Measurements from ENCODE around the gene C8G.

C8G gene

GRCh38 chr9:136965771-136966484 is 20.9 kb downstream of the C8G start:
- TF ChIP-seq CTCF (IDR thresholded peaks at IDR 0.05; ENCODE audit: low read depth, low read length, missing control alignments): no peak
- H3K4me3 ChIP-seq (ENCODE audit: low read depth, low read length): no peak overlapping the region
- in situ Hi-C loops (cut with HindIII; ENCODE audit: low sequenced_read_pairs): no loop called here
- DNase-seq (ENCODE audit: low read depth): no peak

GRCh38 chr9:136968333-136969127 is 23.5 kb downstream of the C8G start:
- no peak for TF ChIP-seq CTCF (IDR thresholded peaks at IDR 0.05; ENCODE audit: low read depth, low read length, missing control alignments)
- in situ Hi-C loops (cut with HindIII; ENCODE audit: low sequenced_read_pairs): no loop called here
- no peak for DNase-seq (ENCODE audit: low read depth)
- H3K4me3 ChIP-seq (ENCODE audit: low read depth, low read length): no peak overlapping the region

GRCh38 chr9:136969150-136969549 is 24.1 kb downstream of the C8G start:
- in situ Hi-C loops (cut with HindIII; ENCODE audit: low sequenced_read_pairs): no loop called here
- TF ChIP-seq CTCF (IDR thresholded peaks at IDR 0.05; ENCODE audit: low read depth, low read length, missing control alignments): no peak
- DNase-seq (ENCODE audit: low read depth): no peak
- no peak overlapping the region for H3K4me3 ChIP-seq (ENCODE audit: low read depth, low read length)

- no peak for DNase-seq (ENCODE audit: low read depth)
- no peak for TF ChIP-seq CTCF (IDR thresholded peaks at IDR 0.05; ENCODE audit: low read depth, low read length, missing control alignments)
- in situ Hi-C loops (cut with HindIII; ENCODE audit: low sequenced_read_pairs): no loop called here
- no peak overlapping the region for H3K4me3 ChIP-seq (ENCODE audit: low read depth, low read length)
Observed at GRCh38 chr9:136969774-136970173, 24.7 kb downstream of the C8G start.

- no peak for DNase-seq (ENCODE audit: low read depth)
- H3K4me3 ChIP-seq (ENCODE audit: low read depth, low read length): no peak overlapping the region
- no peak for TF ChIP-seq CTCF (IDR thresholded peaks at IDR 0.05; ENCODE audit: low read depth, low read length, missing control alignments)
- in situ Hi-C loops (cut with HindIII; ENCODE audit: low sequenced_read_pairs): no loop called here
Observed at GRCh38 chr9:136970361-136970760, 25.3 kb downstream of the C8G start.

GRCh38 chr9:136971746-136972145 is 26.7 kb downstream of the C8G start:
- no peak for DNase-seq (ENCODE audit: low read depth)
- no peak for TF ChIP-seq CTCF (IDR thresholded peaks at IDR 0.05; ENCODE audit: low read depth, low read length, missing control alignments)
- in situ Hi-C loops (cut with HindIII; ENCODE audit: low sequenced_read_pairs): no loop called here
- no peak overlapping the region for H3K4me3 ChIP-seq (ENCODE audit: low read depth, low read length)
